Fibroblast of mammary gland (primary cell): Measurements from ENCODE around the gene MROH2A.

ENCODE experiments used
- DNase-seq: peaks from one replicate; pipeline ENCODE4 v3.0.0-alpha.2; 2010; ENCODE audit warnings: low read depth
- H3K4me3 ChIP-seq: 2 replicates; pipeline ENCODE4 v1.5.1; 2011; ENCODE audit warnings: low read depth, mild to moderate bottlenecking, low read length, moderate library complexity; ENCODE audit not compliant: control insufficient read depth
- TF ChIP-seq, protein P1 (sequence below): conservative IDR thresholded peaks from 2 replicates; pipeline ENCODE4 v1.5.1; 2011; ENCODE audit warnings: low read depth, low read length, inconsistent platforms; ENCODE audit not compliant: control insufficient read depth, insufficient read depth

MROH2A gene

DNA sequence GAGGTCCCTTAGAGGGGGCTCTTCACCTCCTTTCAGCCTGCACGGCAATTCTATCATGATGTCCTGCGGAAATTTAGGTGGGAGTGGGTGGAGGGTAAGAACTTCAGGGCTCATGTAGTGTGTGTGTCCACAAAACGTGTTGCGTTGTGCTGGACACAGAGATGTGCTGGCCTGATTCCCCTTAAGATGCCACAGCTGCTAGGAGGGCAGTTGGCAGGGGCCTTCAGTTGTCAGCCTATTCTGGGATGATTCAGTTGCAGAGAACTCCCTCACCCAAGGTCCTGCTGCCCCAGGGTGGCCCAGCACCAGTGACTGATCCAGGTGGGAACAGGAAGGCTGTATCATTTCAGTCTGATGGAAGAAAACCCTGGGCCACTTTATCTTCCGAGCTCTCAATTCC is 77.2 kb downstream of the MROH2A start:
- TF ChIP-seq, protein P1, sequence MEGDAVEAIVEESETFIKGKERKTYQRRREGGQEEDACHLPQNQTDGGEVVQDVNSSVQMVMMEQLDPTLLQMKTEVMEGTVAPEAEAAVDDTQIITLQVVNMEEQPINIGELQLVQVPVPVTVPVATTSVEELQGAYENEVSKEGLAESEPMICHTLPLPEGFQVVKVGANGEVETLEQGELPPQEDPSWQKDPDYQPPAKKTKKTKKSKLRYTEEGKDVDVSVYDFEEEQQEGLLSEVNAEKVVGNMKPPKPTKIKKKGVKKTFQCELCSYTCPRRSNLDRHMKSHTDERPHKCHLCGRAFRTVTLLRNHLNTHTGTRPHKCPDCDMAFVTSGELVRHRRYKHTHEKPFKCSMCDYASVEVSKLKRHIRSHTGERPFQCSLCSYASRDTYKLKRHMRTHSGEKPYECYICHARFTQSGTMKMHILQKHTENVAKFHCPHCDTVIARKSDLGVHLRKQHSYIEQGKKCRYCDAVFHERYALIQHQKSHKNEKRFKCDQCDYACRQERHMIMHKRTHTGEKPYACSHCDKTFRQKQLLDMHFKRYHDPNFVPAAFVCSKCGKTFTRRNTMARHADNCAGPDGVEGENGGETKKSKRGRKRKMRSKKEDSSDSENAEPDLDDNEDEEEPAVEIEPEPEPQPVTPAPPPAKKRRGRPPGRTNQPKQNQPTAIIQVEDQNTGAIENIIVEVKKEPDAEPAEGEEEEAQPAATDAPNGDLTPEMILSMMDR, result no peak
- H3K4me3 ChIP-seq, result no peak overlapping the region
- no peak for DNase-seq

DNA sequence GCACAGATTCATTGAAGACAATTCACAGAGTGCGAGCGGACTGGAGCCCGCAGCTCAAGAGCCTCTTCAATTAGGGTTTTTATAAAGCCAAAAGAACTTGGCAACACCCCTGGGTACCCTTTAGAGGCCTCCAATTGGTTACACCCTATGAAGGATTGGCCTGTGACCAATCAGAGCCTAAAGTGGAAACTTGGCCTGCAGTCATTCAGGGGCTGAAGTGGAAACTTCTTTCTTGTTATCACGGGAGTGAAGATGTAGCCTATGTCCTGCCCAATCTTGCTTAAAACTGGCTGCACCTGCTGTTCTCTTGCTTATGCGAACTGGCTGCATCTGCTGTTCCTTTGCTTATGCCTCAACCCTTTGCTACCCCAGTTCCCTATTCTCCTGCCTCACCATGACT is 78.1 kb downstream of the MROH2A start:
- TF ChIP-seq, protein P1, result no peak
- H3K4me3 ChIP-seq, result no peak overlapping the region
- DNase-seq, result no peak

DNA sequence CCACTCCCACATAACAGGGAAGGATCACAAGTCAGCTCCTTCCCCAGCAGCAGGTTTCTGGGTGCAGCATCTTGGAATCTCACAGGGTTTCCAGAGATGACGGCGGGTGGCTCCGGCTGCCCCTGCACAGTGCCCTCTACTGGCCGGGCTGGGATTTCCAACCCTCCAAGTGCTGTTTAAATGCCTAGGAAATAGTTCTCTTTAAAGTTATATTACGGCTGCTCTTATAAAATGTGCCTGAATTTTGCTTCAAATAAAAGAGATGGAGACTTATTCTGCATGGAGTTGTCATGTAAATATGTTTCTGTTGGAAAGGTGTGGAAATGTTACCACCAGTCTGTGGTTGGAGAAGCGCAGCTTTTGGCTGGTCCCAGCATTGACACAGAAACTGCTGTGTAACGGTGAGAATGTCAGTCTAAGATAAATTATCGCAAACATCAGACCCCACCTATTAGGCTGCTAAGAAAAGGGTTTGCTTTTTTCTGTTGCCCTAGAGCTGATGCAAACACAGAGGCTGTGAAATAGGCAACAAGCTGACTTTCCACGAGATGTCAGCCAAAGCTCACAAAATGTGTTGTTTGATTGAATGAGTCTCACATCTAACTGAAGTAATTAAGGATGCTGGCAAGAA is 79.5 kb downstream of the MROH2A start:
- TF ChIP-seq, protein P1, result peak; percentile 65
- no peak overlapping the region for H3K4me3 ChIP-seq
- DNase-seq, result peak; percentile 35

DNA sequence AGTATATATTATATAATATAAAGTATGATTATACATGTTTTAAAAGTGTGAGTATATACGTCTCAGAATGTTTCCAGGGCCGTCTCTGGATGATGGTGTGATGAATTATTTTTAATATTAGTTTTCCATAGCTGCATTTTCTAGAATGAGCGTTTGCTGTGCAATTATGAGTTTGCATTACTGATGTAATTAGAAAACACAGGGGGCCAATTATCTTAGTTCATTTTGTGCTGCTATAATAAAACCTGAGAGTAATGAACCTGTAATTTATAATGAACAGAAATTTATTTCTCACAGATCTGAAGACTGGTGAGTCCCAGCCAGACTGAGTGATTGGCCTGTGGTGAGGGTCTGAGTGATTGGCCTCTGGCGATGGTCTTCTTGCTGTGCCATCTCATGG is 80.2 kb downstream of the MROH2A start:
- TF ChIP-seq, protein P1, result no peak
- no peak for DNase-seq
- H3K4me3 ChIP-seq, result no peak overlapping the region

DNA sequence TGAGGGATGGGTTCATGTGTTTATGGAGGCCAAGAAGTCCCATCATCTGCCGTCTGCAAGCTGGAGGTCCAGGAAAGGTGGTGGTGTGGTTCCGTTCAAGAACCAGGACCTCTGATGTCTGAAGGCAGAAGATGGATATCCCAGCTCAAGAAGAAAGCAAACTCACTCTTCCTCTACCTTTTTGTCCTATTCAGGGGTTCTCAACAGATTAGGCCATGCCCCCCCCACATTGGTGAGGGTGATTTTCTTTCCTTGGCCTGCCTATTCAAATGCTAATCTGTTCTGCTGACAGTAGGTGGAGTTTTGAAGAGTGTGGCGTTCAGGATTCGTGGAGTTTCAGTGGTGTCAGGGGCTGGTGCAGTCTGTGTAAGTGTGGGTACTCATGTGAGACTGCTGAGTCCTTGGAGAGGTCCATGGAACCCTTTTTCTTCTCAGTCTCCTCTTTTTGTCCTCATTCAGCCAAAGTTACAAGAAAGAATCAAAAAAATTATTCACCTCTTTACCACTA is 84.2 kb downstream of the MROH2A start:
- DNase-seq, result no peak
- TF ChIP-seq, protein P1, result no peak
- H3K4me3 ChIP-seq, result no peak overlapping the region

DNA sequence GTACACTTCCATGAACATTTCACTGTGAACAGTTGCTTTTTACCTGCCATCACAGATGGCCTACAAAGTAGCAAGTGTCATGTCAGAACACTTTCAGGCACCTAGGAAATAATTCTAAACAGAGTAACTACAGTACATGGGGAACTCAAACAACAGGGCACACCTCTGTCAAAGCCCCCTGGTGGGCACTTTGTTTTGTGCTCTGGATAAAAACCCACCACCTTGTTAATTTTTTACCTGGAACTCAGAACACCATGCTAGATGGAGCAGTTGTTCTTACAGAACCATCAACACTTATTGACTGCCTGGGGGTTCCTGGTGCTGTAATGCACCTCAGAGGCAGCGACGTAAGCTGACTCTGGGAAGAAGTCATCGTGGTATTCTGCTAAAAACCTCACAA is 87.7 kb downstream of the MROH2A start:
- TF ChIP-seq, protein P1, result peak; percentile 5
- DNase-seq, result no peak
- no peak overlapping the region for H3K4me3 ChIP-seq
